Gastrocnemius medialis (tissue), 4 donors: ENCODE results near the gene OR2AG1.

Experiments
- CTCF ChIP-seq, 5 experiments: fragments of 450-650 bp in 3 of 5; fragments of 200-600 bp in 2 of 5; sonication (generic) in 2 of 5; IDR thresholded peaks in 4 of 5; conservative IDR thresholded peaks in 1 of 5; 1 replicate in 4 of 5; 2 replicates in 1 of 5; pipeline ENCODE4 v1.5.1; 2016 to 2019; ENCODE audit warnings: antibody characterized with exemption in 5 of 5, mild to moderate bottlenecking in 3 of 5, moderate library complexity in 3 of 5
- POLR2A ChIP-seq, 2 donors: fragments of 450-650 bp; IDR thresholded peaks; one replicate each; pipeline ENCODE4 v1.6.1; 2017; ENCODE audit warnings: antibody characterized with exemption in 2 of 2, mild to moderate bottlenecking in 2 of 2, moderate library complexity in 2 of 2

- no peak for TF ChIP-seq CTCF (IDR thresholded peaks at IDR 0.05 in 4 of 5, conservative IDR thresholded peaks at IDR 0.05 in 1 of 5)
- no peak for TF ChIP-seq POLR2A (IDR thresholded peaks at IDR 0.05)
These were observed 46.2 kb upstream of the OR2AG1 start for GRCh38 chr11:6736495-6737121.
